Activated B cell treated with CpG ODN at 0.5 μM for 24 hours (primary cell): ENCODE measurements around the gene NBDY. TPM values are rescaled to one million over a fixed set of nuclear protein-coding genes. Genes with fewer than 3 reads are reported as not detected.

ENCODE experiments used
- ATAC-seq: fragments of 200-7000 bp; cut with Tn5 transposase; one replicate; pipeline ENCODE4 v1.10.0; 2021; ENCODE audit warnings: low read depth, mild to moderate bottlenecking, moderate library complexity
- CTCF ChIA-PET: fragments of 350-600 bp; sonication (Branson Sonifier 250); formaldehyde crosslinking; loops from one replicate; lab custom pipeline; 2021; ENCODE audit warnings: antibody characterized with exemption; lab: Charles Lee
- POLR2A ChIA-PET: fragments of 350-600 bp; sonication (Branson Sonifier 250); formaldehyde crosslinking; loops from one replicate; lab custom pipeline; 2021; ENCODE audit warnings: antibody characterized with exemption; lab: Charles Lee
- DNase-seq: peaks from one replicate; pipeline ENCODE4 v3.0.0; 2022
- H3K27ac Mint-ChIP-seq: one replicate; pipeline ENCODE4 v1.8.0; 2020; ENCODE audit warnings: mixed read lengths
- H3K27me3 Mint-ChIP-seq: one replicate; pipeline ENCODE4 v1.8.0; 2021; ENCODE audit warnings: mixed read lengths
- H3K36me3 Mint-ChIP-seq: one replicate; pipeline ENCODE4 v1.8.0; 2021; ENCODE audit warnings: low read depth, mixed read lengths
- H3K4me1 Mint-ChIP-seq: one replicate; pipeline ENCODE4 v1.8.0; 2021; ENCODE audit warnings: mixed read lengths
- H3K4me3 Mint-ChIP-seq: one replicate; pipeline ENCODE4 v1.8.0; 2020; ENCODE audit warnings: mild to moderate bottlenecking, mixed read lengths
- H3K9me3 Mint-ChIP-seq: one replicate; pipeline ENCODE4 v1.8.0; 2020; ENCODE audit warnings: mixed read lengths
- intact Hi-C: fragments of 100-400 bp; cut with micrococcal nuclease; formaldehyde crosslinking; loops from one replicate; pipeline ENCODE4 v1.15.1; 2024
- total RNA-seq: library from RNA; stranded (reverse); gene quantifications from 2 replicates; pipeline ENCODE4 v1.2.3, GENCODE V29; 2022
- TF ChIP-seq, protein P1 (sequence below): fragments of 200-600 bp; IDR thresholded peaks from one replicate; pipeline ENCODE4 v1.8.0; 2022; ENCODE audit warnings: antibody characterized with exemption, mild to moderate bottlenecking

NBDY gene
- total RNA-seq, 1 donor from 2014 or later: 41.0 TPM

DNA sequence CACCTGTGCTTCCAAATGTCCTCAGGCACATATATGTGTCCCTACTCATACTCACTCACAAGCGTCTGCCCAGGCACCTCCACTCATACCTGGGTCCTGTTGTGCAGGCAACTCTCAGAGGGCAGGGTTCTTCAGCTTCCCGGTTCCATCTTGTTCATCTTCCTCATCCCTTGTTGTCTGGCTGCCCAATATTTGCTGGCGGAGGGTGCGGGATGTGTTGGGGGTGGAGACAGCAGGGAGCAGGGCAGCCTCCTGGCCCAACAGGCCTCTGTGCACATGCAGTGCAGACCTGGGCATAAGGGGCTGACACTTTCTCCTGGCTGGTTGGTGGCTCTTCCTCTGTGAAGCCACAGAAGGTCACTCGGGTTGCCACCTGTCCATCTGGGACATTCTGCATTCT, 32.1 kb downstream of the NBDY start:
- Mint-ChIP-seq H3K4me3 (no peak overlapping the region), H3K27ac (peak overlapping the region; percentile 31), H3K9me3 (no peaks in the 10 kb centered on the region), H3K36me3 (peaks cover 2% of the 10 kb centered on the region), H3K27me3 (no peaks in the 10 kb centered on the region), H3K4me1 (peaks cover 56% of the 10 kb centered on the region)
- TF ChIP-seq, protein P1, sequence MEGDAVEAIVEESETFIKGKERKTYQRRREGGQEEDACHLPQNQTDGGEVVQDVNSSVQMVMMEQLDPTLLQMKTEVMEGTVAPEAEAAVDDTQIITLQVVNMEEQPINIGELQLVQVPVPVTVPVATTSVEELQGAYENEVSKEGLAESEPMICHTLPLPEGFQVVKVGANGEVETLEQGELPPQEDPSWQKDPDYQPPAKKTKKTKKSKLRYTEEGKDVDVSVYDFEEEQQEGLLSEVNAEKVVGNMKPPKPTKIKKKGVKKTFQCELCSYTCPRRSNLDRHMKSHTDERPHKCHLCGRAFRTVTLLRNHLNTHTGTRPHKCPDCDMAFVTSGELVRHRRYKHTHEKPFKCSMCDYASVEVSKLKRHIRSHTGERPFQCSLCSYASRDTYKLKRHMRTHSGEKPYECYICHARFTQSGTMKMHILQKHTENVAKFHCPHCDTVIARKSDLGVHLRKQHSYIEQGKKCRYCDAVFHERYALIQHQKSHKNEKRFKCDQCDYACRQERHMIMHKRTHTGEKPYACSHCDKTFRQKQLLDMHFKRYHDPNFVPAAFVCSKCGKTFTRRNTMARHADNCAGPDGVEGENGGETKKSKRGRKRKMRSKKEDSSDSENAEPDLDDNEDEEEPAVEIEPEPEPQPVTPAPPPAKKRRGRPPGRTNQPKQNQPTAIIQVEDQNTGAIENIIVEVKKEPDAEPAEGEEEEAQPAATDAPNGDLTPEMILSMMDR: no peak
- no peak for DNase-seq
- no peak for ATAC-seq
- POLR2A ChIA-PET: no interaction called here
- CTCF ChIA-PET: no interaction called here
- intact Hi-C loops: no loop called here

DNA sequence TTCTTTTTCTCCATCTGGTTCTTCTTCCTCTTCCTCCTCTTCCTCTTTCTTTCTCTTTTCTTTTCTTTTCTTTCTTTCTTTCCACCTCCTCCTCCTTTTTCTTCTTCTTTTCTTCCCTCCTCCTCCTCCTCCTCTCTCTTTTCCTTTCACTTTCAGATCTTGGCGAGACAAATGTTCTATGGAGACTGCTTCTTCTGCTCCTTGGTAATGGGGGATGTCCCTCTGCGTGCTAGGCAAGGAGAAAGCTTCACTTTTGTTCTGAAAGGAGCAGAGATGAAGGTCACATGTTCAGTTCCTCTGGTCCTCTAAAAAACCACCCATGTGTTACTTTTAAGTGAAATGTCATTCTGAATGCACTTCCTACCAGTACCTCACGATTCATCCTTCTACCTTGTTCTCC, 33.2 kb downstream of the NBDY start:
- peak overlapping the region; percentile 12 for H3K4me3 Mint-ChIP-seq
- peak; percentile 15 for ATAC-seq
- intact Hi-C loops: no loop called here
- H3K9me3 Mint-ChIP-seq: no peaks in the 10 kb centered on the region
- H3K27ac Mint-ChIP-seq: peak overlapping the region; percentile 89
- peaks cover 54% of the 10 kb centered on the region for H3K4me1 Mint-ChIP-seq
- POLR2A ChIA-PET: interaction anchor here (1.0 kb wide), 1 partner anchor 233 kb away, joined by 3 read pairs; the partner anchor contains the start of gene SPIN3
- TF ChIP-seq, protein P1: no peak
- no peaks in the 10 kb centered on the region for H3K27me3 Mint-ChIP-seq
- CTCF ChIA-PET: no interaction called here
- H3K36me3 Mint-ChIP-seq: peaks cover 2% of the 10 kb centered on the region
- no peak for DNase-seq

DNA sequence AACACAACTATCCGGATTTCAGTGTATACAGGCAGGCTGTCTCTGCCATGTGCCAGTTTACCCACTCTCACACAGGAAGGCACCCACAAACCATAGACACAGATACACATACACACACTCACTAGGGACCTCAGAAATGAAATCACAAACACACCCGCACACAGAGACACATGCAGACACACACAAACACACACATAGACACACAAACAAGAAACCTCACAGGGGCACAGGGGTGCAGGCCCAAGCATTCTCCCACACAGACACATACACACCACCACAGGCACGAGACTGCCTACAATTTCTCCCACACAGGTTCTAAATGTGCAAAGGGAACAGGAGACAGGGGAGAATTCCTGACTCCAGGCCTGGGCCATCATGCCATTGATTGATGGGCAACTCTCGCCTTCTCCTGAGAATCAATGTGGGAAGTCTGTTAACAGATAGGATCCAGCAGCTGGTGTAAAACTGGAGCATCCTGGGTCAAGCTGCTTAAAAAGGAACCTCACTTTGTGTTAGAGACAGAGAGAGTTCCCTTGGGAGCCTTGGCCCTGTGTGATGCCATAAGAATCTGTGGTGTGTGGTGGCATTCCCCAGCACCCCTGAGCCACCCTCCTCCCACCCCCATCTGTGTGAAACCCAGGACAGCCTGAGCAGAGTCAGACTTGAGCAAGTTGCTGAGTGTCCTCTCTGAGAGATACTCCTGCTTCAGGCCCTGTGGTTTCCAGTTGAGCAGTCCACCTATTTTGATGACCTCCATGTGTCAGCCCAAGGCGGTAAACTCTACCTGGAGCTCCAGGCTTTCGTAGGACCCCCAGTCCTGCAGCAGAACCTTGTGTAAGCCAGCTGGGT, 33.9 kb downstream of the NBDY start:
- Mint-ChIP-seq H3K36me3 (peaks cover 2% of the 10 kb centered on the region), H3K4me1 (peaks cover 49% of the 10 kb centered on the region), H3K9me3 (no peaks in the 10 kb centered on the region), H3K4me3 (peak overlapping the region; percentile 15), H3K27ac (peak overlapping the region; percentile 89), H3K27me3 (no peaks in the 10 kb centered on the region)
- ATAC-seq (no peak), DNase-seq (no peak)
- ChIA-PET CTCF (interaction anchor here (1.0 to 4.3 kb wide), 2 partner anchors 29 to 216 kb away, joined by 3 to 21 read pairs; no protein-coding TSS in a partner anchor), POLR2A (interaction anchor here (1.0 kb wide), 1 partner anchor 232 kb away, joined by 3 read pairs; the partner anchor contains the start of gene SPIN3)
- intact Hi-C loops: no loop called here
- TF ChIP-seq, protein P1: no peak

DNA sequence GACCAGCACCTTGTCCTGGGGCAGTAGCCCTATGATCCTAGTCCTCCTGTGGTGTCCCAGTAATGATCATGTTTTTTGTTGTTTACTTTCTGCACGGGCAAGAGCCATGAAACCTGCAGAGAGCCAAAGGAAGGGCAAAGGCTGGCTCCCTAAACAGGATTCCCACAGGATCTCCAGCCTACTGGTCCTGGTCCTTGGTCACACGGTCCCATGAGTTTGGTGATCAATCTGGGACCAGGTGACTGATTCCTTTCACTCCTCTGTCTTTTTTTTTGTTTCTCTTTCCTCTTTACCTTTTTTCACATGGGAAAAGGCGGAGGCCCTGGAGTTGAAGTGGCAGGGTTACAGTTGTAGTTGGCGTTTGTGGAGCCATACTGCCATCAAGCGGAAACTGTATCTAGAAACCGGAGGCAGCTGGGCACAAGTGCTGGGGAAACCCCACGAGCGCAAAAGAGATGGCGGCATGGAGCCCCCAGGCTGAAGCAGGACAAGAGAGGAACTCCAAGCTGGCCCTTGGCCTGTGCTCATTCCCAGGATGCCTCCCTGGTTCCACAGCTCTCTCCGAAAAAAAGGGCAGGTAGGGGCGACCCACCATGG, 34.6 kb downstream of the NBDY start:
- no peak overlapping the region for H3K4me3 Mint-ChIP-seq
- no peaks in the 10 kb centered on the region for H3K27me3 Mint-ChIP-seq
- POLR2A ChIA-PET: no interaction called here
- H3K4me1 Mint-ChIP-seq: peaks cover 49% of the 10 kb centered on the region
- H3K36me3 Mint-ChIP-seq: peaks cover 2% of the 10 kb centered on the region
- DNase-seq (no peak), ATAC-seq (no peak)
- CTCF ChIA-PET: interaction anchor here (0.7 to 4.3 kb wide), 3 partner anchors 30 to 215 kb away, joined by 3 to 21 read pairs (median 3); partner anchors contain the start of gene NBDY
- intact Hi-C loops: no loop called here
- H3K27ac Mint-ChIP-seq: peak overlapping the region; percentile 89
- TF ChIP-seq, protein P1: no peak
- no peaks in the 10 kb centered on the region for H3K9me3 Mint-ChIP-seq
